ENCODE results near the gene CCDC167. TPM values are rescaled to one million over a fixed set of nuclear protein-coding genes. Genes with fewer than 3 reads are reported as not detected.
A peak's percentile ranks its signal among the peaks of the same experiment; 100 is the strongest.

Gene CCDC167
- 9.7 and 11.1 TPM in 2 replicates for total RNA-seq
- total RNA-seq (2013) = 23.8 TPM
- 23.4 and 60.1 TPM in 2 replicates for polyA plus RNA-seq
- 10.3 and 10.4 TPM in 2 replicates for polyA minus RNA-seq

DNA sequence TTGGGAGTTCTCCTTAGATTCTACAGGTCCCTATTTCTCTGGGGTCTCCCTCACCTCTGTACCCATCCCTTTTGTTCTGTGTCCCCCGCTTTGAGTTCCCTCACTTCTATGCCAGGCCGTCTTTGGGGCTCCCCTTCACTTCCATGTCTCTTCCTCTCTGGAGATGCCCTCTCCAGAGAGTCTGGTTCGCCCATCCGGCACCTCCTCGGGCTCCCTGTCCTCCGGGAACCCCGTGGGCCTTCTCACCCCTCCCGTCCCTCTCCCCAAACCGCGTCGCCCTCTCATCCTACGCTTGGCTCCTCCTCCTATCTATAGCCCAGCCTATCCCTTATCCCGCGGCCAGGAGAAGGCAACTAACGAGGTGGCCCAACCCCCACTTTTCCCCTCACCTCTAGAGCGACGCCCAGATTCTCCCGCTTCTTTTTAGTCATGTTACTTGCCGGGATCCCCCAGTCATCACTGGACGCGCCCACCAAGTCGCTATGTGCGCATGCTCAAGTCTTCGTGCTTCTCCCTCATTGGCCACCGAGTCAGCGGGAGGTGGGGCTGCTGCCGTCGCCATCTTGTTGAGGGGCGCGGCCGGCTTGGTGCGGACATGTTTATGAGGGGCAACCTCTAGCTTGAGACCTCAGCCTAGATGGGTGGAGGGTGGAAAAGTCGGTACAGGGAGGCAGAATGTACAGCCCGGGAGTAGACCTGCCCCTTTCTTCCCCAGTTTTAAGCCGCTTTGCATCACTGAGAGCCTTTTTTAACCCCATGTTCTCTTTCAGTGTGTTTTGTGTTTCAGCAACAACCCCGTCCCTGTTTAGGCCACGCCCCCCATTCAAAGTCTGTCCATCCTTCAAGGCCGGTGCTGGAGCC, at the start of gene CCDC167:
CCDC167 (minus strand) TSS at position 461 of the 861 bp plus-strand sequence; CDS start at position 431, 30 bp downstream.
- 3% methylated on average over 34 of the region's 38 CpGs for WGBS (ENCODE audit: insufficient coverage)
- Histone ChIP-seq H3K27ac (ENCODE audit: low read length in 2 of 2) (peak within 1 kb of the TSS; percentile 69 to 90), H3K79me2 (ENCODE audit: control insufficient read depth, insufficient read depth, low read length) (peaks cover 49% of the 10 kb centered on the region), H2AFZ (ENCODE audit: insufficient read depth, low read depth, low read length, poor library complexity, severe bottlenecking) (peak within 1 kb of the TSS; percentile 99), H3K4me2 (replicated peaks; ENCODE audit: low read depth, low read length, poor library complexity, severe bottlenecking) (peak within 1 kb of the TSS; percentile 95), H3K9ac (ENCODE audit: low read length) (peak within 1 kb of the TSS; percentile 97), H3K4me3 (ENCODE audit: control extremely low read depth in 1 of 5, extremely low read depth in 1 of 5, insufficient read depth in 1 of 5, low read depth in 2 of 5, low read length in 4 of 5) (peak within 1 kb of the TSS; percentile 70 to 100 (median 93)), H3K4me1 (ENCODE audit: control insufficient read depth in 2 of 2, insufficient read depth in 2 of 2, low read length in 2 of 2) (peaks cover 46 to 67% of the 10 kb centered on the region in 2 donors), H3K27me3 (replicated peaks in 1 of 4; ENCODE audit: control extremely low read depth in 1 of 4, control insufficient read depth in 3 of 4, insufficient read depth in 4 of 4, low read length in 3 of 4) (no peaks in the 10 kb centered on the region), H3K9me3 (ENCODE audit: control extremely low read depth in 1 of 3, control insufficient read depth in 2 of 3, insufficient read depth in 1 of 3, low read length in 2 of 3) (no peaks in the 10 kb centered on the region), H3K36me3 (replicated peaks in 1 of 2; ENCODE audit: control extremely low read depth in 1 of 2, control insufficient read depth in 1 of 2, extremely low read depth in 1 of 2, insufficient read depth in 2 of 2, low read length in 1 of 2) (no peaks in the 10 kb centered on the region), H4K20me1 (ENCODE audit: control insufficient read depth, insufficient read depth, low read length, poor library complexity, severe bottlenecking) (no peaks in the 10 kb centered on the region)
- no peaks in the 10 kb centered on the region for H3K9me3 Mint-ChIP-seq (ENCODE audit: insufficient read depth)
- CTCF ChIA-PET = interaction anchor here (0.7 to 2.1 kb wide), 4 partner anchors 9 to 192 kb away, joined by 3 to 13 read pairs (median 3); no protein-coding TSS in a partner anchor
- peak; percentile 91 for ATAC-seq (ENCODE audit: low read depth)
- intact Hi-C loops (cut with micrococcal nuclease) = loop anchor here (2.0 to 5.0 kb wide), 4 partner anchors 63 to 1073 kb away; partner anchors contain the start of gene CMTR1
- H3K27ac Mint-ChIP-seq = peak within 1 kb of the TSS; percentile 88
- H3K4me3 Mint-ChIP-seq = peak within 1 kb of the TSS; percentile 95
- H3K27me3 Mint-ChIP-seq = no peaks in the 10 kb centered on the region
- TF ChIP-seq, protein P1, sequence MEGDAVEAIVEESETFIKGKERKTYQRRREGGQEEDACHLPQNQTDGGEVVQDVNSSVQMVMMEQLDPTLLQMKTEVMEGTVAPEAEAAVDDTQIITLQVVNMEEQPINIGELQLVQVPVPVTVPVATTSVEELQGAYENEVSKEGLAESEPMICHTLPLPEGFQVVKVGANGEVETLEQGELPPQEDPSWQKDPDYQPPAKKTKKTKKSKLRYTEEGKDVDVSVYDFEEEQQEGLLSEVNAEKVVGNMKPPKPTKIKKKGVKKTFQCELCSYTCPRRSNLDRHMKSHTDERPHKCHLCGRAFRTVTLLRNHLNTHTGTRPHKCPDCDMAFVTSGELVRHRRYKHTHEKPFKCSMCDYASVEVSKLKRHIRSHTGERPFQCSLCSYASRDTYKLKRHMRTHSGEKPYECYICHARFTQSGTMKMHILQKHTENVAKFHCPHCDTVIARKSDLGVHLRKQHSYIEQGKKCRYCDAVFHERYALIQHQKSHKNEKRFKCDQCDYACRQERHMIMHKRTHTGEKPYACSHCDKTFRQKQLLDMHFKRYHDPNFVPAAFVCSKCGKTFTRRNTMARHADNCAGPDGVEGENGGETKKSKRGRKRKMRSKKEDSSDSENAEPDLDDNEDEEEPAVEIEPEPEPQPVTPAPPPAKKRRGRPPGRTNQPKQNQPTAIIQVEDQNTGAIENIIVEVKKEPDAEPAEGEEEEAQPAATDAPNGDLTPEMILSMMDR (IDR thresholded peaks at IDR 0.05) = no peak
- TF ChIP-seq EZH2 (IDR thresholded peaks at IDR 0.05; ENCODE audit: borderline replicate concordance, insufficient read depth, low read depth, low read length, poor library complexity, severe bottlenecking) = no peak
- POLR2A ChIA-PET = interaction anchor here (0.6 to 1.8 kb wide), 4 partner anchors 48 to 1220 kb away, joined by 3 to 6 read pairs (median 4); no protein-coding TSS in a partner anchor
- peak; percentile 96 for DNase-seq
- H3K4me1 Mint-ChIP-seq = peaks cover 67% of the 10 kb centered on the region

All from B cell (primary cell).